RWPE1 (cell line): ENCODE results near the gene TSHB.
"Not testable (repeated sequence)": the region's sequence is repeated elsewhere in the genome, so short reads cannot be mapped to it uniquely, and the experiment has no call there.

Experiments used
- CTCF ChIA-PET: fragments of 350-600 bp; sonication (Branson Sonifier 250); formaldehyde crosslinking; extraction: SDS; loops from one replicate; lab custom pipeline; 2021; lab: Yijun Ruan, JAX
- POLR2A ChIA-PET: fragments of 400-600 bp; formaldehyde crosslinking; extraction: SDS; loops from one replicate; lab custom pipeline; 2020; ENCODE audit warnings: antibody characterized with exemption; ENCODE audit not compliant: low non-redundant PET; lab: Yijun Ruan, JAX
- DNase-seq: peaks from one replicate; pipeline ENCODE4 v3.0.0; 2012; ENCODE audit warnings: low spot score
- H3K27ac ChIP-seq: fragments of 450-650 bp; 2 replicates; pipeline ENCODE4 v1.5.1; 2017
- TF ChIP-seq, protein P1 (sequence below): fragments of 450-650 bp; conservative IDR thresholded peaks from 2 replicates; pipeline ENCODE4 v1.5.1; 2017; ENCODE audit warnings: low read depth, mild to moderate bottlenecking

Gene TSHB

GRCh38 chr1:115012006-115012405, 17.6 kb upstream of the TSHB start:
- H3K27ac ChIP-seq = no peak overlapping the region
- TF ChIP-seq, protein P1, sequence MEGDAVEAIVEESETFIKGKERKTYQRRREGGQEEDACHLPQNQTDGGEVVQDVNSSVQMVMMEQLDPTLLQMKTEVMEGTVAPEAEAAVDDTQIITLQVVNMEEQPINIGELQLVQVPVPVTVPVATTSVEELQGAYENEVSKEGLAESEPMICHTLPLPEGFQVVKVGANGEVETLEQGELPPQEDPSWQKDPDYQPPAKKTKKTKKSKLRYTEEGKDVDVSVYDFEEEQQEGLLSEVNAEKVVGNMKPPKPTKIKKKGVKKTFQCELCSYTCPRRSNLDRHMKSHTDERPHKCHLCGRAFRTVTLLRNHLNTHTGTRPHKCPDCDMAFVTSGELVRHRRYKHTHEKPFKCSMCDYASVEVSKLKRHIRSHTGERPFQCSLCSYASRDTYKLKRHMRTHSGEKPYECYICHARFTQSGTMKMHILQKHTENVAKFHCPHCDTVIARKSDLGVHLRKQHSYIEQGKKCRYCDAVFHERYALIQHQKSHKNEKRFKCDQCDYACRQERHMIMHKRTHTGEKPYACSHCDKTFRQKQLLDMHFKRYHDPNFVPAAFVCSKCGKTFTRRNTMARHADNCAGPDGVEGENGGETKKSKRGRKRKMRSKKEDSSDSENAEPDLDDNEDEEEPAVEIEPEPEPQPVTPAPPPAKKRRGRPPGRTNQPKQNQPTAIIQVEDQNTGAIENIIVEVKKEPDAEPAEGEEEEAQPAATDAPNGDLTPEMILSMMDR = no peak
- CTCF ChIA-PET = no interaction called here
- POLR2A ChIA-PET = no interaction called here
- DNase-seq = no peak

DNA sequence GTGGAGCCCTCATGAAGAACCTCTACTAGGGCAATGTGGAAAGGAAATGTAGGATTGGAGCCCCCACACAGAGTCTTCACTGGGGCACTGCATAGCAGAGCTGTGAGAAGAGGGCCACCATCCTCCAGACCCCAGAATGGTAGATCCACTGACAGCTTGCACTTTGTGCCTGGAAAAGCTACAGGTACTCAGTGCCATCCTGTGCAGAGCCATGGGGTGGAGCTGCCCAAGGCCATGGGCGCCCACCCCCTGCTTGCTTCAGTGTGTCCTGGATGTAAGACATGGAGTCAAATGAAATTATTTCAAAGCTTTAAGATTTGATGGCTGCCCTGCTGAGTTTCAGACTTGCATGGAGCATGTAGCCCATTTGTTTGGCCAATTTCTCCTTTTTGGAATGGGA, 17.2 kb upstream of the TSHB start:
- H3K27ac ChIP-seq = no peak overlapping the region
- ChIA-PET CTCF (no interaction called here), POLR2A (no interaction called here)
- TF ChIP-seq, protein P1 = no peak
- no peak for DNase-seq

DNA sequence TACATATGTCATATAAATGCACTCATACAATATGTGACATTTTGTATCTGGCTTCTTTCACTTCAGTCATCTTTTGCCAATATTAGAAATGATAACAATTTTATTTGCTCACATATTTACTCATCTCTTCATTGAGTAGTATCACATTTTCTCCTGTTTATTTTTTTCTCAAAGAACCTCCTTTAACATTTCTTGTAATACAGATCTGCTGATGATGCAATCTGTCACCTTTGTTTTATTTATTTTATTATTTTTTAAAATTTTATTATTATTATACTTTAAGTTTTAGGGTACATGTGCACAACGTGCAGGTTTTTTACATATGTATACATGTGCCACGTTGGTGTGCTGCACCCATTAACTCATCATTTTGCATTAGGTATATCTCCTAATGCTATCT, 15.8 kb upstream of the TSHB start:
- ChIA-PET POLR2A (no interaction called here), CTCF (no interaction called here)
- TF ChIP-seq, protein P1 = no peak
- DNase-seq = no peak
- no peak overlapping the region for H3K27ac ChIP-seq

GRCh38 chr1:115019549-115019948, 10.1 kb upstream of the TSHB start:
- CTCF ChIA-PET = interaction anchor here (0.5 kb wide), 1 partner anchor 184 kb away, joined by 3 read pairs; no protein-coding TSS in a partner anchor
- H3K27ac ChIP-seq, POLR2A ChIA-PET, DNase-seq: not testable (repeated sequence)

DNA sequence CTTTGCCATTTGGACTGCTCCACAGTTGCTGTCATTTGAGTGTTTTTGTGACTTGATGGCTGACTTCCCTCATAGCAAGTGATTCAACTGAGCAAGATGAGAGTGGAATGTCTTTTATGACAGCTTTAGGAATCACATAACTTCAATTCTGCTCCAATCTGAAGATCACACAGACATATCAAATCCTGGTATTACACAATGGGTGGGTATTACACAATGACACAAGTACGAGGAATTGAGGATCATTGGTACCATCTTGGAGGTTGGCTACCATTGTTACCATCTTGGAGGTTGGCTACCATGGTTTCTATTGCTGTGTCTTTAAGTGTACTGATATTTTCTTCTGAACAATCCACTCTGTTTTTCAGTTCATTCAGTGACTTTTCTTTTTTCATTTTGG, 8.5 kb upstream of the TSHB start:
- DNase-seq = no peak
- ChIA-PET CTCF (no interaction called here), POLR2A (no interaction called here)
- TF ChIP-seq, protein P1 = no peak
- H3K27ac ChIP-seq = no peak overlapping the region

- no peak overlapping the region for H3K27ac ChIP-seq
- no peak for DNase-seq
- POLR2A ChIA-PET = no interaction called here
- CTCF ChIA-PET = interaction anchor here (0.6 to 1.2 kb wide), 5 partner anchors 14 to 116 kb away, joined by 3 to 6 read pairs (median 3); no protein-coding TSS in a partner anchor
- TF ChIP-seq, protein P1 = no peak
These were observed 6.0 kb upstream of the TSHB start for GRCh38 chr1:115023593-115023992.

- TF ChIP-seq, protein P1 = no peak
- DNase-seq = no peak
- ChIA-PET POLR2A (no interaction called here), CTCF (no interaction called here)
- no peak overlapping the region for H3K27ac ChIP-seq
These were observed 2.0 kb downstream of the TSHB start for GRCh38 chr1:115031595-115031994.
